GM19467 (cell line): ENCODE data around the gene SMARCD3.

Experiments used
- ATAC-seq: cut with Tn5 transposase; IDR thresholded peaks from one replicate; pipeline ENCODE4 v1.9.1; 2021; ENCODE audit warnings: mild to moderate bottlenecking, moderate library complexity; ENCODE audit not compliant: unreplicated experiment

The SMARCD3 gene

DNA sequence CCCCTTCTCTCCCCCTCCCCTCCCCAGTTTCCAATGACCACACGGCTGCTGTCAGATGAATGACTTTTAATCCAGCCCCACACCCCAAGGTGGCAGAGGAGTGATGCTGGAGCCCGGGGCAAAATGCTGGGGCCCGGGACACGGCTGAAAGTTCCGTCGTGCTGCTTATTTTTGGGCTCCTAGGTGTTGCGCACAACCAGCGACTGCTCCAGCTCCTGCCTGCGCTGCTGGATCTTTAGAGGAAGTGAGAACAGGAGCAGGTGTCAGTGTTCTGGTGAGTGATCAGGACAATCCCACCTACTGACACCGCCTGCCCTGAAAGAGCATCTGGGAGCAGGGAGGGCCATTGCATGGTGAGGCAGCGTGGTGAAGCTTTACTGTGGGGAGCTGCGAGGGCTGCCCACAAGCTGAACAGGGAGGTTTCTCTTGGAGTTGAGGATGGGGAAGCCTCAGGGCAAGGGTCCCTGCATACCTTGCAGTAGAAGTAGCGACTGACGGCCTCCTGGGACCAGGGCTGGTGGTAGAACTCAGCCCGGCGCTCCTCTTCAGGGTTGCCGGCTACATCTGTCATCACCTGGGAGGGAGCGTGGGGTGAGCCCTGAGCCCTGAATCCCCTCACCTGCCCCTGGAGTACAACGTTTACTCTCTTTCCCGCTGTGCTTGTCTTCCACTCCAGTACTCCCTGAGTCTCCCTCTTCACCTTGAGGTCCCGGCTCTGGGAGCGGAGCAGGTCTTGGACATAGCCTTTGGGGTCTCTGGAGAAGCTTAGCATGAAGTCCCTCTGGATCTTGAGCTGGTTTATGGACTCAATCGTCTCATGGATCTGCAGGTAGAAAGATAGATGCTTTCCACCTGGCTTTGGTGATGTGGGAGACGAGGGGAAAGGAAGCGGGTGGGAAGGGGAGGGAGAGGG is 9.3 kb downstream of the SMARCD3 start:
- ATAC-seq, result no peak

DNA sequence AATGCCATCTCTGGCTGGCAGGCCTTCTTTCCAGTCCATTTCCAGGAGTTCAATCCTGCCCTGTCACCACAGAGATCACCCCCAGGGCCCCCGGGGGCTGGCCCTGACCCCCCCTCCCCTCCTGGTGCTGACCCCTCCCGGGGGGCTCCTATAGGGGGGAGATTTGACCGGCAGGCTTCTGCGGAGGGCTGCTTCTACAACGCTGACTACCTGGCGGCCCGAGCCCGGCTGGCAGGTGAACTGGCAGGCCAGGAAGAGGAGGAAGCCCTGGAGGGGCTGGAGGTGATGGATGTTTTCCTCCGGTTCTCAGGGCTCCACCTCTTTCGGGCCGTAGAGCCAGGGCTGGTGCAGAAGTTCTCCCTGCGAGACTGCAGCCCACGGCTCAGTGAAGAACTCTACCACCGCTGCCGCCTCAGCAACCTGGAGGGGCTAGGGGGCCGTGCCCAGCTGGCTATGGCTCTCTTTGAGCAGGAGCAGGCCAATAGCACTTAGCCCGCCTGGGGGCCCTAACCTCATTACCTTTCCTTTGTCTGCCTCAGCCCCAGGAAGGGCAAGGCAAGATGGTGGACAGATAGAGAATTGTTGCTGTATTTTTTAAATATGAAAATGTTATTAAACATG is 10.2 kb downstream of the SMARCD3 start:
- no peak for ATAC-seq

DNA sequence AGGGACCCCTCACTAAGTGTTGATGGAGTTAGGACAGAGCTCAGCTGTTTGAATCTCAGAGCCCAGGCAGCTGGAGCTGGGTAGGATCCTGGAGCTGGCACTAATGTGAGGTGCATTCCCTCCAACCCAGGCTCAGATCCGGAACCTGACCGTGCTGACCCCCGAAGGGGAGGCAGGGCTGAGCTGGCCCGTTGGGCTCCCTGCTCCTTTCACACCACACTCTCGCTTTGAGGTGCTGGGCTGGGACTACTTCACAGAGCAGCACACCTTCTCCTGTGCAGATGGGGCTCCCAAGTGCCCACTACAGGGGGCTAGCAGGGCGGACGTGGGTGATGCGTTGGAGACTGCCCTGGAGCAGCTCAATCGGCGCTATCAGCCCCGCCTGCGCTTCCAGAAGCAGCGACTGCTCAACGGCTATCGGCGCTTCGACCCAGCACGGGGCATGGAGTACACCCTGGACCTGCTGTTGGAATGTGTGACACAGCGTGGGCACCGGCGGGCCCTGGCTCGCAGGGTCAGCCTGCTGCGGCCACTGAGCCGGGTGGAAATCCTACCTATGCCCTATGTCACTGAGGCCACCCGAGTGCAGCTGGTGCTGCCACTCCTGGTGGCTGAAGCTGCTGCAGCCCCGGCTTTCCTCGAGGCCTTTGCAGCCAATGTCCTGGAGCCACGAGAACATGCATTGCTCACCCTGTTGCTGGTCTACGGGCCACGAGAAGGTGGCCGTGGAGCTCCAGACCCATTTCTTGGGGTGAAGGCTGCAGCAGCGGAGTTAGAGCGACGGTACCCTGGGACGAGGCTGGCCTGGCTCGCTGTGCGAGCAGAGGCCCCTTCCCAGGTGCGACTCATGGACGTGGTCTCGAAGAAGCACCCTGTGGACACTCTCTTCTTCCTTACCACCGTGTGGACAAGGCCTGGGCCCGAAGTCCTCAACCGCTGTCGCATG is 11.0 kb downstream of the SMARCD3 start:
- ATAC-seq, result no peak

DNA sequence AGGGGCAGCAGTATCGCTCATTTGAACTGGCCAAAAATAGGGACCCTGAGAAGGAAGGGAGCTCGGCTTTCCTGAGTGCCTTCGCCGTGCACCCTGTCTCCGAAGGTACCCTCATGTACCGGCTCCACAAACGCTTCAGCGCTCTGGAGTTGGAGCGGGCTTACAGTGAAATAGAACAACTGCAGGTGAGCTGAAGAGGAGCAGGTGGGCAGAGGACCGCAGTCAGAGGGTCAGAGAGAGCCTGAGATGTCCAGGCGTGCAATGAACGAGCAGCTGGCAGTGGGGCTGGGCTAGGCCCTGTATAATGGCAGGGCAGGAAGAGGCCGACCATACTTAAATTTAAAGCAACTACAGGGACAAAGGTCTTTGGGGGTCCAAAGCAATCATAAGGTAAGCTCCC is 12.1 kb downstream of the SMARCD3 start:
- ATAC-seq, result no peak

DNA sequence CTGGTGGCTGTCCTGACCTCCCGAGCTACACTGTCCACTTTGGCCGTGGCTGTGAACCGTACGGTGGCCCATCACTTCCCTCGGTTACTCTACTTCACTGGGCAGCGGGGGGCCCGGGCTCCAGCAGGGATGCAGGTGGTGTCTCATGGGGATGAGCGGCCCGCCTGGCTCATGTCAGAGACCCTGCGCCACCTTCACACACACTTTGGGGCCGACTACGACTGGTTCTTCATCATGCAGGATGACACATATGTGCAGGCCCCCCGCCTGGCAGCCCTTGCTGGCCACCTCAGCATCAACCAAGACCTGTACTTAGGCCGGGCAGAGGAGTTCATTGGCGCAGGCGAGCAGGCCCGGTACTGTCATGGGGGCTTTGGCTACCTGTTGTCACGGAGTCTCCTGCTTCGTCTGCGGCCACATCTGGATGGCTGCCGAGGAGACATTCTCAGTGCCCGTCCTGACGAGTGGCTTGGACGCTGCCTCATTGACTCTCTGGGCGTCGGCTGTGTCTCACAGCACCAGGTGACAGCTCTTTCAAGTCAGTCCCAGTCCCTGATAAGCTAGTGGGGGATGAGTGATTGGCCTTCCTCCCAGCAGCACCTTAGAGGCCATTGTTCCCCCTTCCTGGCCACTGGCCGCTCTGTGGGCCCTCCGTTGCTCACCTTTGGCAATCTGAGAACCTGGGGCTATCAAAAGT is 13.3 kb downstream of the SMARCD3 start:
- no peak for ATAC-seq

DNA sequence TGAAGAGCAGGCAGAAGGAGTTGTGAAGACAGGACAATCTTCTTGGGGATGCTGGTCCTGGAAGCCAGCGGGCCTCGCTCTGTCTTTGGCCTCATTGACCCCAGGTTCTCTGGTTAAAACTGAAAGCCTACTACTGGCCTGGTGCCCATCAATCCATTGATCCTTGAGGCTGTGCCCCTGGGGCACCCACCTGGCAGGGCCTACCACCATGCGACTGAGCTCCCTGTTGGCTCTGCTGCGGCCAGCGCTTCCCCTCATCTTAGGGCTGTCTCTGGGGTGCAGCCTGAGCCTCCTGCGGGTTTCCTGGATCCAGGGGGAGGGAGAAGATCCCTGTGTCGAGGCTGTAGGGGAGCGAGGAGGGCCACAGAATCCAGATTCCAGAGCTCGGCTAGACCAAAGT is 14.7 kb downstream of the SMARCD3 start:
- ATAC-seq, result no peak

DNA sequence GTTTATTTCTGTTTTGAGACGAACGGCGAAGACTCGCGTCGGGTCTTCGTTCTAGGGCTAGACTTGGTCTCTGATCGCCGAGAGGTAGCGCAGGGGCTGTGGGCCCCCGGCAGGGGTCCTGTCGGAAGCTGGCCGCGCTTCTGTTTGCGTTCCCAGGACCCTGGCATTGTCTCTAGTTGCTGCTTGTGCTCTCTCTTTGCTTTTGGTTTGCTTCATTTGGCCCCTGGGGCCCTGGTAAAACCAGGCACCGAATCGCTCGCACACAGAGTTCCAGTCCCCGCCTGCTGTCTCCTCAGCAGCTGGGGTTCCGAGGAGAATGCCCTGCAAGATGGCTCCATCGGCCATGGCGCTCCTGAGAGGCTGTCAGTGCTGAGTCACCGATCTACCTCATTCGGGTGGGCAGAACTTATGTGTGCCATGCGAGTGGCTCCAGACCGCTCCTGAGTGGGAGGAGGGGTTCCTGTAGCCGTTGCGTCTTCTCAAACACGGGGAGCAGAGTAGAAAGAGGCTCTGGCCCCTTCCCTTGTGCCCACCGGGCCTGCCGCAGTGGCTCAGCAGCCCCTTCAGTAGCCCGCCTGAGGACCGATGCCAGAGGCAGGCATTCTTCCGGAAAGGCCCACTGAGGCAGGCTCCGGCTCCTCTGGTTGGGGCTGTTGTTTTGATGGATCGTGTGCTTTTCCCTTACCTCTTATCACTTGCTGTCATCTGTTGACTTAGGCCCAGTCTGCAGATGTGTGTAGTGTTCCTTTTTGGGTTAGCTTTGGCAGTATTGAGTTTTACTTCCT is 15.4 kb downstream of the SMARCD3 start:
- no peak for ATAC-seq

DNA sequence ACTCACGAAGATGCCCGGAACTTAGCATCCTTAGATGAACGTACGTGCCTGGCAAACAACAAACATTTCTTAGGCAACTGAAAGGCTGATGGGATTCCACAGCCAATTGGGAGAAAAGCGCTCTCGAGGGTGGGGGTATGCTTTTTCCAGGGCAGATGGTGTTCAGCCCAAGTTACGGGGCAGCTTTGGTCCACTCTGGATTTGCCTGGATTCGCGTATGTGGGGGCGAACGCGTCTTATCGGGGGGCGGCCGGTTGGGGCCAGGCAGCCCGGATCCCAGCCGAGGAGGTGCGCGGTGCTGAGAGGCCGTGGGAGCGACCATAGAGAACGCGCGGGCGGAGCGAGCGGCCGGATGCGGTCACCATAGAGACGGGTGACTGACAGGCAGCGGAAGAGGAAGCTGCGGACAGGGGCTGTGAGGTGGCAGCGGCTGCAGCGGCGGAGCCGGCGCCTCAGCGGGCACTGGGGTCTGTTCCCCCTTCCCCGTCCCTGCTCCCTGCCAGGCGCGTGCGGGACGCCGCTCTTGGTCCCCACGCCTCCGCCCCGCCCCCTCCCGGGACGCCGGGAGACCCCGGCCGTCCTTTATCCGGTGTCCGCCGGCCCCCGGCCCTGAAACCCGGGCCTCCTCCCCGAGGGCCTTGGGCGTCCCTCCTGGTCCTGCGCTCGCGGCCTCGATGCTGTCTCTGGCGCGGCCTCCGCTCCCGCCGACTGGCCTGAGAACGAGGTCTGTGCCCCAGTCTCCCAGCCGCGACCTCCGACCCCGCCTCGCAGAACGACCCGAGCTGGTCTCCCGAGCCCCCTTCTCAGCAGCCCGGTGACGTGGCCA is 16.2 kb downstream of the SMARCD3 start, which contains the start of gene CHPF2:
CHPF2 (plus strand) TSS at position 393 of the 826 bp plus-strand sequence. CDS start 1,529 bp downstream, outside the sequence.
- ATAC-seq, result peak; percentile 95

DNA sequence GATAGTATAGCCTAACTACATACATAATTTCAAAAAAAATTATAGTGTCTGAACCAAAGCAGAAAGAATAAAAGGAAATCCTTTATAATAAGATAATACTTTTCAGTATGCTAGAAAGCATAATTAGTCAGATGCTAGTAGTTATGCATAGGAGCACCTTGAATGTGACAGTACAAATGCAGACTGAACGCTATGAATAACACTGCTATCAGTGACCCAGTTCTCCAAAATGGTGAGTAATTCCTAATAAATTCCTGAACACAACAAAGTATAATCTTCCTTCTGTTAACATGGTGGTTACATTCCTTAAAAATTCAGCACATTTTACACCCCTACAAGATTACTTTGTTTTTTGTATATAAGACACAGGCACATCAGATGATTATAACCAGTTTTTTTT is 17.4 kb downstream of the SMARCD3 start:
- ATAC-seq, result no peak

DNA sequence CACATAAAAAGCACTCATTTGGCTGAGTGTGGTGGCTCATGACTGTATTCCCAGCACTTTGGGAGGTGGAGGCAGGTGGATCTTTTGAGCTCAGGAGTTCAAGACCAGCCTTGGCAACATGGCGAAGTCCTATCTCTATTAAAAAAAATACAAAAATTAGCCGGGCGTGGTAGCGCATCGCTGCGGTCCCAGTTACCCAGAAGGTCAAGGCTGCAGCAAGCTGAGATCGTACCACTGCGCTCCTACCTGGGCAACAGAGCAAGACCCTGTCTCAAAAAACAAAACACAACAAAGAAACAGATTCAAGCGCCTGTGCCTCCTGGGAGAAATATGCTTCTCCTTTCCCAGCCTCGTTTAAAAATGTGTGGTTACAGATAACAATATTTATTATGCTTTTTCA is 19.2 kb downstream of the SMARCD3 start:
- ATAC-seq, result no peak

DNA sequence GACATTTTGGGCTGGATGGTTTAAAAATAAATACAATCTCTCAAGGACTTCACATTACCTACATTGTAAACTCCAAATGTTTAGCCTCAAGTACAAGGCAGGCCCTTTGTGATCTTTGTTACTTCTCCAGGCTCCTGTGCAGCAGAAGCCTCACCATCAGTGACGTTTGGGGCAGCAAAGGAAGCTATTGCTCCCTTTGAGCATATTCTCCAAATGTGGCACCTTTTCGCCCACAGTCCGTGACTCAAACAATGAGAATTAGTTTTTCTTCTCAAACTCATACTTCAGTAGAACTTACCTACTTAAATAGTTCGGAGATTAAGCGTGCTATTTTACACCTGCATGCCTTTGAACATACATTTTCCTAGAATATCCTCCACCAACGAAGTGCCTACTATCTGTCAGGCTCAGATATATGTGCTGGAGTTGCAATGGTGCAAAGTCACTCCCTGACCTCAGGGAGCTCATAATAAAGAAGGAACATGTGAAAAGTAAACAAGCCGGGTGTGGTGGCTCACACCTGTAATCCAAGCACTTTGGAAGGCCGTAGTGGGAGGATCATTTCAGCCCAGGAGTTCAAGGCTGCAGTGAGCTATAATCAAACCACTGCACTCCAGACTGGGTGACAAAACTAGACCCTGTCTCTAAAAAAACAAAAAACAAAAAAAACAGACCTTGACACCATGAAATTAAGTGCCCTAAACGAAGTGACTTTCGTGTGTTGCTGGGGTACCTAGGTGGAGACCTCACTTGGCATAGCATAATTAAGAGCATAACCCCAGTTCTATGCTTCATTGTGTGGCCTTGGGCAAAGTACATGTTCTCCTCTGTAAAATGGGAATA is 20.2 kb downstream of the SMARCD3 start:
- no peak for ATAC-seq

DNA sequence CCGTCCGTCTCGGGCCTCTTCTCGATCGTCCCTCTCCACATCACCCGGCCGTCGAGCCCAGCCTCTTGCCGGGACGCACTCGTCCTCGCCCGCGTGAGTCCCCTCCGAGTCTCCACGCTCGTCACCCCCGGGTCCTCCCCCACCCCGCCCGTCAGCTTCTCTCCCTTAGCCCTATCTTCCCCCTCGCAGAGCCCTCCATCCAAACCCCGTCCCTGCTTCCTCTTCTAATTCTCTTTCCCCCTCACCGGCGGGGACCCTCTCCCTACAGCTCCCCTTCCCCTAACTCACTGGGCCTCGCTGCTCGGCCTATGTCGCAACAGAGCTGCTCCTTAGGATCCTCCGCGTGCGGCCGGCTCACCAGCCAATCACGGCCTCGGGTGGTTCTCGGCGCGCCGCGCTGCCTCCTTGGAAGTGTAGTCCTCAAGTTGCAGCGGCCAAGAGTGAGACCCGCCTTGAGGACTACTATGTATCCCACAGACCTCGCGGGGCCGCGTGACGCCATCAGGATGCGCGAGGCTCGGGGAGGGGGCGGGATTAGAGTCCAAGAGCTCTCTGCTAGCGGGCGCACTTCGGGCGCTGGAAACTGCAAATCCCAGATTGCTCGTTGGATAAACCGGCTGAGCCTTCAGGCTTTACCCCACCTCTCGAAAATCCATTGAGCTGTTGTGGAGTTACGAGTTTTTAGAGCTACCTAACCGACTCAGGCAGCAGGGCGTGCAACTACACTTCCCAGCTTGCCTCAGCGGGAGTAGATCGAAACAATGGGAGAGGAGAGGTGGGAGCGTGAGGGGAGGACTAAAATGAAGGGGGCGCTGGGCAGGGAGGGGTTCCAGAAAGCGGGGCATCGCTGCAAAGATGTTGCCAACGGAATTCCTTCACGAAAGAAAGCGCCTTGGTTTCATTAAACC is 21.4 kb downstream of the SMARCD3 start, which contains the start of gene ABCF2:
ABCF2 (minus strand) TSS at position 331 of the 908 bp plus-strand sequence. CDS start 747 bp downstream, outside the sequence.
- peak; percentile 100 for ATAC-seq

DNA sequence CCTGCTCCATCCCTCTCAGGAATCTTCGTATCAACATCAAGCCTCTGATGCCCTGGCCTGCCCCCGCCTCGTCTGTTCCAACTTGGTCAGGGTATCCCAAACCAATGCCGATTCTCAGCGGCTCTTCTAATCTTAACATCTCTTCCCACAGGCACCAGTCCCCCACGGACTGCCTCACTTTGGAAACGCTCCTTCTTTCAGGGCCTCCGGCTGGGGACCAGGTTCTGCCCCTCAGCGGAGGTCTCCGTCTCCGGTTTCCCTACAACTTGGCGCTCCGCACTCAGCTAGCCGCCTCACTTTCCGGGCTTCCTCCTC is 22.0 kb downstream of the SMARCD3 start:
- ATAC-seq, result no peak

DNA sequence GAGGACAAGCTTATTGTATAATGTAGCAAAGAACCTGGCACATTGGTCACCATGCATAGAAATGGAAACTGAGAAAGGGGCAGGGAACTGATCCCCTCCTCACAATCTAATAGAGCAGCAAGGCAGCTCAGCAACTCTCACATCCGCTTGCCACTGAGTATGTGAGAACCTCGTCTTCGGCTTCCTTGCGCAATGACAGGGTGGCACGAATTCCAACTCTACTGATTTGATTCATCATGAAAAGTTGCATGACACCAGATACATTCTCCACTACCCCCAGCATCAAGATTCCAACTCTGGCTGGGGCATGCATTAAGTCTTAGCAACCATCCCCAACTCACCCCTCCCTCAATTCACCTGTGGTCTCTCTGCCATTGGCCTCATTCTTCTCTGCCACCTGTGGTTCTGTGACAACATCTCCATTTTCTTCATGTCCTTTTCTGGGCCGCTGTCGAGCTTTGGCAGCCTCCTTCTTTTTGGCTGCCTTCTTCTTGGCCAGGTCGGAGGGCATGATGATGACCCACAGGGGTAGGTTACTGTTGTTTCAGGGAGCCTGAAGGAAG is 22.5 kb downstream of the SMARCD3 start:
- ATAC-seq, result no peak

DNA sequence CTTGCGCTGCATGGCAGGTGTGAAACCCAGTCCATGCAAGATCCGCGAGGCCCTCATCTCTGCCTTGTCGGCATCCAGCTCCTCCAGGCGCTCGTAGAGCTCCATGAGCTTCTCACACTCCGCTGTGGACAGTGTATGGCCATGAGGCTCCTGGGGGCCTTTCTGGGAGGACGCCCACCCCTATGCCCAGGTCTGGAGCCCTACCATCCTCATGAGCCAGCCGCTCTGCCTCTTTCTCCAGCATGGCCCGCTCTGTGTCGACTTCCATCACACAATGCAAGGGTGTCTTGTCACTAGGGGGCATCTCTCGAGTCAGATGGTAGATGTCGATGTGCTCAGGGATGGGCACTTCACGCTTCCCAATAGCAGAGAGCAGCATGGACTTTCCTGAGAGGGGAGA is 24.8 kb downstream of the SMARCD3 start:
- ATAC-seq, result no peak

DNA sequence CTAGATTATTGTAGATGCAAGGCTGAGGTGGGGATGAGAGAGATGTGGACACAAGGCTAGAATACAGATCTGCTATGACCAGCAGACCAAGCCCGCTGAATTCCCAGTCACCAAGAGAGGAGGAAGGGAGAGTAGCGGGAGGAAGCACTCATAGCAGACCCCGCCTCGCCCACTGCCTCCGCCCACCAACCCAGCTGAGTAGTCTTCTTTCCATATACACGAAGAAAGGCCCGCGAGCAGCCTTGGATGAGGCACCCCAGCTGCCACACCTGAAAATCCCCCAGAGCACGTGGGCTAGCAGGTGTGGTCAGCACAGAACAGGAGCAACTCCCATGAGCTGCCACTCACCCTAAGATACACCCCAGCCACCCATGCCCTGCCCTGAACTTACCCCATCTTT is 30.3 kb downstream of the SMARCD3 start:
- no peak for ATAC-seq

DNA sequence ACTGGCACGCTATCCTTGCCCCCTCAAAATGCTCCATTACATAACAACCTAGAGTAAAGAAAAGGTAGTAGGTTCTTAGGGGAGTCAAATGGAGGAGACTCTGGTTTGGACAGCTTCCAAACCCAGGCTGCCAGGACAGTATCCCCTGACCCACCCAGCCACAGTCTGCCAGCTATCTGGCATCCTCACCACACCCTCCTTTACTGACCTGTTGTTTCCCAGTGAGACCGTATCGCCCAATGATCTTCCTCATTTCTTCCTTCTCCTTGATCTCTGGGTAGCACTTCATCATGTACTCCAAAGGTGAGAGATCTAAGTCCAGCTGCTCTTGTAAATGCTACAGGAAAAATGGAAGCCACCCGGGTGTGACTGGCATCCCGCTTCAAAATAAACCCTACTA is 33.1 kb downstream of the SMARCD3 start:
- no peak for ATAC-seq
